HepG2 (cell line): ENCODE results near the gene CCDC178. TPM values are rescaled to one million over a fixed set of nuclear protein-coding genes. Genes with fewer than 3 reads are reported as not detected.
A peak's percentile ranks its signal among the peaks of the same experiment; 100 is the strongest.

Source experiments
- ARNT ChIP-seq: fragments of 450-650 bp; IDR thresholded peaks from 2 replicates; pipeline ENCODE4 v1.6.1; 2017
- ATRX ChIP-seq: sonication (generic); formaldehyde crosslinking; IDR thresholded peaks from 2 replicates; pipeline ENCODE4 v1.4.0; 2020; ENCODE audit warnings: missing genetic modification reagents, borderline replicate concordance
- HOXA7 ChIP-seq: sonication (generic); formaldehyde crosslinking; IDR thresholded peaks from 2 replicates; pipeline ENCODE4 v1.8.1; 2022; ENCODE audit warnings: mild to moderate bottlenecking, missing genetic modification reagents, moderate library complexity
- NAIF1 ChIP-seq: sonication (generic); formaldehyde crosslinking; IDR thresholded peaks from 2 replicates; pipeline ENCODE4 v1.5.0; 2020; ENCODE audit warnings: mild to moderate bottlenecking, missing genetic modification reagents, borderline replicate concordance
- RARA ChIP-seq: IDR thresholded peaks from 2 replicates; pipeline ENCODE4 v1.6.1; 2016; ENCODE audit warnings: missing genetic modification reagents, missing compliant biosample characterization
- SOX13 ChIP-seq, 3 experiments: fragments of 450-650 bp in 1 of 3; sonication (generic) in 1 of 3; formaldehyde crosslinking in 1 of 3; IDR thresholded peaks in 2 of 3; conservative IDR thresholded peaks in 1 of 3; 2 replicates each; pipeline versions ENCODE4 v1.5.0 to v1.6.1; 2016 to 2020; ENCODE audit warnings: antibody characterized with exemption in 1 of 3, mild to moderate bottlenecking in 1 of 3, missing compliant biosample characterization in 1 of 3, missing genetic modification reagents in 1 of 3, moderate library complexity in 1 of 3
- YEATS4 ChIP-seq: sonication (generic); formaldehyde crosslinking; IDR thresholded peaks from 2 replicates; pipeline ENCODE4 v1.4.0; 2020; ENCODE audit warnings: missing genetic modification reagents, borderline replicate concordance
- ZNF431 ChIP-seq: sonication (generic); formaldehyde crosslinking; IDR thresholded peaks from 2 replicates; pipeline ENCODE4 v1.9.0; 2022; ENCODE audit warnings: missing genetic modification reagents, low read depth, mild to moderate bottlenecking, borderline replicate concordance
- polyA plus RNA-seq, 8 experiments: library from polyadenylated mRNA; depleted of rRNA in 3 of 8; stranded (reverse) in 7 of 8; unstranded in 1 of 8; fragments of >200 nt; fragmentation: Illumina TruSeq in 4 of 8; extraction: Trizol in 4 of 8; gene quantifications; 2 replicates each; pipeline versions ENCODE4 v1.2.1 to v1.2.3, GENCODE V29; 2011 to 2016; ENCODE audit warnings: low read depth in 4 of 8, missing spikeins in 1 of 8, mixed read lengths in 1 of 8; ENCODE audit not compliant: insufficient read depth in 1 of 8
- total RNA-seq, 5 experiments: library from RNA; depleted of rRNA; stranded (reverse); fragments of >200 nt; fragmentation: Illumina TruSeq; extraction: Trizol; gene quantifications; 2 replicates each; pipeline ENCODE4 v1.2.3, GENCODE V29; 2016; ENCODE audit warnings: low read depth in 1 of 5
- TF ChIP-seq, protein P1 (sequence below): sonication (generic); formaldehyde crosslinking; IDR thresholded peaks from 2 replicates; pipeline ENCODE4 v1.4.0; 2020; ENCODE audit warnings: missing genetic modification reagents
- TF ChIP-seq, protein P2 (sequence below), 2 experiments: fragments of 450-650 bp in 1 of 2; sonication (generic) in 1 of 2; formaldehyde crosslinking; IDR thresholded peaks; 2 replicates each; pipeline versions ENCODE4 v1.5.0 to v1.8.0; 2020 to 2022; ENCODE audit warnings: mild to moderate bottlenecking in 1 of 2, missing genetic modification reagents in 1 of 2
- TF ChIP-seq, protein P3 (sequence below): sonication (generic); formaldehyde crosslinking; IDR thresholded peaks from 2 replicates; pipeline ENCODE4 v1.4.0; 2020; ENCODE audit warnings: missing genetic modification reagents

The CCDC178 gene
- total and polyA plus RNA-seq, 2 of the 13 experiments (the other 11 are each of a cell fraction or from before 2014, with no cell fraction given): not detected

DNA sequence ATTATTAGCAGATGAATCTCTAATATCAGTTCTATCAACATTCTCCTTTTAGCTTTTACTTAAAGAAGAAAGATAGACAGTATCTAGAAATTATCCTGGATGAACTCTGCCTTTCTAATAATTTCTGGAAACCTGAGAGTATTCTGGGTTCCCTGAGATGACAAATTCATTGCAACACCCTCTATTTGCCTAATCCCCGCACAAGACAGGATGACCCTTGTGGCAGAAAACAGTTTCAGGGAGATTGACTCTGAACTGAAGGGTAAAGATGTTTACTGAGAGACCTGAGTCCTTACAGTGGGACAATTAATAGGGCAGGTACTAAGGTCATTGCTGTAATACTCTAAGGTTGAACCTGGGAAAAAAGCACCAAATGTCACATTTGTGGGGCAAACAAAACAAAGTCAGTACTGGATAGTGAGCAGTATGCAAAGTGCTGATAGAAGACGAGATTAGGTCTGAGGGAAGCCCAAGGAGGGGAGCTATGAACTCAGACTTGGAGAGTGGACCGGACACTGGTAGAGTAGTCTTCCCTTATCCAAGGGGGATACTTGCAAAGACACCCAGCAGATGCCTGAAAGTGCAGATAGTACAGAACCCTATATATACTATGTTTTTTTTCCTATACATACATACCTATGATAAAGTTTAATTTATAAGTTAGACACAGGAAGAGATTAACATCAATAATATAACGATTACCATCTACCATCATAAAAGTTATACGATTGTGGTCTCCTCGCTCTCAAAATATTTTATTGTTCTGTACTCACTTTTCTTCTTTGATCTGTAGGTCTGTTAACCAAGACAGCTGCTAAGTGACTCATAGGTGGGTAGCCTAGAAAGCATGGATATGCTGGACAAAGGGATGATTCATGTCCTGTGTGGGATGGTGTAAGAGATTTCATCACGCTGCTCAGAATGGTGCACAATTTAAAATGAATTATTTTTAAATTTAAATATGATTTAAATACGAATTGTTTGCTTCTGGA, 519.4 kb downstream of the CCDC178 start (continued):
- TF ChIP-seq, protein P1, sequence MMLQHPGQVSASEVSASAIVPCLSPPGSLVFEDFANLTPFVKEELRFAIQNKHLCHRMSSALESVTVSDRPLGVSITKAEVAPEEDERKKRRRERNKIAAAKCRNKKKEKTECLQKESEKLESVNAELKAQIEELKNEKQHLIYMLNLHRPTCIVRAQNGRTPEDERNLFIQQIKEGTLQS (CRISPR knock-in tag): peak; percentile 37; the same call in 1 of the 2 replicates
- TF ChIP-seq RARA (CRISPR knock-in tag) (peak; percentile 55), SOX13 (IDR thresholded peaks at IDR 0.05) (no peak), SOX13 (CRISPR knock-in tag; conservative IDR thresholded peaks at IDR 0.05 in 1 of 2, IDR thresholded peaks at IDR 0.05 in 1 of 2) (peak in 1 of 2 experiments; percentile 51; a peak in 2 of 4 replicates), ATRX (CRISPR knock-in tag) (no peak), HOXA7 (no peak), YEATS4 (CRISPR knock-in tag) (no peak), NAIF1 (CRISPR knock-in tag) (no peak), ARNT (no peak), ZNF431 (CRISPR knock-in tag) (no peak)
- TF ChIP-seq, protein P2, sequence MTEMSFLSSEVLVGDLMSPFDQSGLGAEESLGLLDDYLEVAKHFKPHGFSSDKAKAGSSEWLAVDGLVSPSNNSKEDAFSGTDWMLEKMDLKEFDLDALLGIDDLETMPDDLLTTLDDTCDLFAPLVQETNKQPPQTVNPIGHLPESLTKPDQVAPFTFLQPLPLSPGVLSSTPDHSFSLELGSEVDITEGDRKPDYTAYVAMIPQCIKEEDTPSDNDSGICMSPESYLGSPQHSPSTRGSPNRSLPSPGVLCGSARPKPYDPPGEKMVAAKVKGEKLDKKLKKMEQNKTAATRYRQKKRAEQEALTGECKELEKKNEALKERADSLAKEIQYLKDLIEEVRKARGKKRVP (CRISPR knock-in tag; IDR thresholded peaks at IDR 0.05): peak in 1 of 2 experiments; percentile 85; a peak in 2 of 4 replicates
- TF ChIP-seq, protein P3, sequence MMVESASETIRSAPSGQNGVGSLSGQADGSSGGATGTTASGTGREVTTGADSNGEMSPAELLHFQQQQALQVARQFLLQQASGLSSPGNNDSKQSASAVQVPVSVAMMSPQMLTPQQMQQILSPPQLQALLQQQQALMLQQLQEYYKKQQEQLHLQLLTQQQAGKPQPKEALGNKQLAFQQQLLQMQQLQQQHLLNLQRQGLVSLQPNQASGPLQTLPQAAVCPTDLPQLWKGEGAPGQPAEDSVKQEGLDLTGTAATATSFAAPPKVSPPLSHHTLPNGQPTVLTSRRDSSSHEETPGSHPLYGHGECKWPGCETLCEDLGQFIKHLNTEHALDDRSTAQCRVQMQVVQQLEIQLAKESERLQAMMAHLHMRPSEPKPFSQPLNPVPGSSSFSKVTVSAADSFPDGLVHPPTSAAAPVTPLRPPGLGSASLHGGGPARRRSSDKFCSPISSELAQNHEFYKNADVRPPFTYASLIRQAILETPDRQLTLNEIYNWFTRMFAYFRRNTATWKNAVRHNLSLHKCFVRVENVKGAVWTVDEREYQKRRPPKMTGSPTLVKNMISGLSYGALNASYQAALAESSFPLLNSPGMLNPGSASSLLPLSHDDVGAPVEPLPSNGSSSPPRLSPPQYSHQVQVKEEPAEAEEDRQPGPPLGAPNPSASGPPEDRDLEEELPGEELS (CRISPR knock-in tag): peak; percentile 12; the same call in 1 of the 2 replicates
